Activated CD8-positive, alpha-beta memory T cell treated with anti-CD3 and anti-CD28 coated beads for 24 hours (primary cell): Measurements from ENCODE around the gene PCBP2.
A peak's percentile ranks its signal among the peaks of the same experiment; 100 is the strongest.
"Not testable (repeated sequence)": the region's sequence is repeated elsewhere in the genome, so short reads cannot be mapped to it uniquely, and the experiment has no call there.

Experiments used
- DNase-seq: peaks from one replicate; pipeline ENCODE4 v3.0.0-alpha.2; 2020

PCBP2 gene

GRCh38 chr12:53474077-53474476 lies 22.2 kb downstream of the PCBP2 start:
- no peak for DNase-seq

GRCh38 chr12:53474819-53475218 lies 22.9 kb downstream of the PCBP2 start:
- DNase-seq: no peak

DNA sequence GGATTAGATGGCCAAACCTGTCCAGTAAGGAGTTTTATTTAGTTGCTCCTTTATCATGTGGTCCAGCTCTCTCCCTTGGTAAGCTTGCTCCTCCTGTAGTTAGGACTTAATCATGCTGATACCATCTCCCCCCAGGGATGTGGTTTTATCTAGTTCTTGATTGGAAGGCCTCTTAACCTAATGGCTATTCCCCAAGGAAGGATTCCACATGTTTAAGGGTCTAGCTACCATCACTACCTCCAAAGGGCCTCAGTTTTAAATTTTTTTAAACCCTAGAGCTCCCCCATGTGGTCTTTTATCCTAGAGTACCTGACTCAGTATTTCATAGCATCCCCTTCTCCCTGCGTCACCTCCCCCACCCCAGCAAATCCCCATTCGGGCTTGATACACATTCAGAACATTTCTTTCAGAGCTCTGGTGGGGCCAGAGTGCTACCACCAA lies 24.9 kb downstream of the PCBP2 start:
- no peak for DNase-seq

DNA sequence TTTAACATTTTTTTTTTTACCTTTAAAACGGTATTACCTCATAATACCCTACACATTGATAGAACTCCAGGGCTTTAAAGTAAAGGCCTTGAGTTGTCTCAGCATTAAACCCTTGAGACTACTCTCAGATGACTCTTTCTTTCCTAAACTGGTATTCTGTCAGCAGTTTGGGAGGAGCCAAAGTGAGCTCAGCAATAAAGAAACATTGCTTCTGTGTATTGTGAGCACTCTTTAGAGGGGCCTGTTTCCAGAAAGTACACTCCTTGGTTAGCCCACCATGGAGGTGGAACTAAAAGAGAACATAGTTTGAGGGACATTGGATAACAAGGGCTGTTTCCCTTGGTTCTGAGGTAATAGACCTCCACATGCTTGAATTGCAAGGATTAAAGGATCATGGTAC lies 27.0 kb downstream of the PCBP2 start:
- DNase-seq: no peak

- DNase-seq: no peak
These were observed 27.4 kb downstream of the PCBP2 start for GRCh38 chr12:53479331-53479730.

- DNase-seq: no peak
These were observed 28.9 kb downstream of the PCBP2 start for GRCh38 chr12:53480491-53481442.

- not testable (repeated sequence) for DNase-seq
These were observed 29.6 kb downstream of the PCBP2 start for GRCh38 chr12:53481458-53481857.

- DNase-seq: no peak
These were observed 30.2 kb downstream of the PCBP2 start for GRCh38 chr12:53481939-53482586.

GRCh38 chr12:53482626-53483168 lies 30.8 kb downstream of the PCBP2 start:
- DNase-seq: no peak

GRCh38 chr12:53483225-53483978 lies 31.5 kb downstream of the PCBP2 start:
- no peak for DNase-seq

DNA sequence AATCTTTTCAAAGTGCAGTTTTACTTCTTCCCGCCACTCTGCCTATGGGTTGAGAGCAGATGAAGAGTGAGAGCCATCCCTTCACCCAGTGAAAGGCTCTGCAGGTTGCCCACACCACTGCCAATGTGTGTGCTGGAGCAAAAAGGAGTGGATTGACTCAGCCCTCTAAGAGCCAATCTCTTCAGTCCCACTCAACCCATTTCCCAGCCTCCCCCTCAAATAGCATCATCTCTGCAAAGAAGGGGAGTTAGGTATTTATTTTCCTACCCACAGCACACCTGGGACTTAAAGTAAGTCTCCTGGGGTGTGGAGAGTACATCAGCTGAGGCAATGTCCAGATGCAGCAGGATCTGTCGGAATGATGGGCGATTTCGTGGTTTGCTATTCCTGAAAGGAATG lies 32.1 kb downstream of the PCBP2 start:
- DNase-seq: no peak

GRCh38 chr12:53484686-53485575 lies 33.0 kb downstream of the PCBP2 start:
- no peak for DNase-seq

DNA sequence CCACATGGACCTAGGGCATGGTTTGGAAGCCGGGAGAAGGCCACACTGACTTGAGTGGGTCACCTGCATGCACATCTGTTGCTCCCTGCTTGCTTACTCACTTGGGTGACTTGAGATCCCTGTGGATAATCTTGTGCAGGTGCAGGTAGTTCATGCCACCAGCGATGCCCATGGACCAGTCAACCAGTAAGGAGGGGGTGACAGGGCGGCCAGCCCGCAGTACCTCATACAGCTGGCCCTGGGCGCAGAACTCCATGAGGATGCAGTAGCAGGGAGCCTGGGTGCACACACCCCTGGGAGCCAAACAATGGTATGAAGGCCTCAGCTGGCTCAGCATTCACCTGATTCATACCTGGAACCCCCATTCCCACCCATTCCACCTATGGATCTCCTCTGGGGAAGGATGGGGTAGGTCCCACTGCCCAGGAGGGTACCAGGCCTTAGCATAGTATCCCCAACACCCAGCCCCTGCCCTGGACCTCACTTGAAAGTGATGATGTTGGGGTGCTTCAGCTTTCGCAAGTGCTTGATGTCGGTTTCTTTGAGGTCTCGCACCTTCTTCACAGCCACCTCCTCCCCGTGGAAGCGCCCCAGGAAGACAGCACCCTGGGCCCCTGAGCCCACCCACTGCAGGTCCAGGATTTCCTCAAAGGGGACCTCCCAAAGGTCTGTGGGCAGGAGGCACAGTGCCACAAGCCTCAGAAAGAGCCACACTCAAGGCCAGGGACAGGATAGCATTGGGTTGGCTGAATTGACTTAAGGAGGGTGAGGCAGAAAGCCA lies 34.2 kb downstream of the PCBP2 start:
- no peak for DNase-seq

- no peak for DNase-seq
These were observed 35.0 kb downstream of the PCBP2 start for GRCh38 chr12:53486736-53487487.

DNA sequence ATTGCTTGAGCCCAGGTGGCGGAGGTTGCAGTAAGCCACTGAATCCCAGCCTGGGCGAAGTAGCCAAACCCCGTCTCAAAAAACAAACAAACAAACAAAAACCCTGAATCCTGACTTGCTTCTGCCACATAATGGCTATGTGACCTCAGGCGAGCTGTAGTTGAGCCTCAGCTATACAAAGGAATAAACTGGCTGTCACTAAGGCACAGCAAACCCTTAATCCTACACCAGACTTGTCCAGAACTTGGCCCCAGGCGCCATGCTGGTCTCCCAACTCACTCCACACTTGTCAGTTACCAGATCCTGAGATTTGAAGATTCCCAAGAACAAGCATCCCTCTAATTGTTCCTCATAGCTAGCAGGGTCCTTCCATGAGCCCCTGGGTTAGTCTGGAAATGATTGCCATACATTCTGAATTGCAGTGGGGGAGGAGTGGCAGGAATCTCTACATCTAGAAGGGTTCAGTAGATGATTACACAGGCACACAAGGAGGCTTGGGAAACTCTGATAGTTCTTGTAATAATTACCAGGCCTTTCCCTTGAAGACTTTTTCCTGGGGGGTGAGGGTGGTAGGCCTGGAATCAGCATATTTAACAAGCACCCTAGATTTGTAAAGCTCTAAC lies 37.5 kb downstream of the PCBP2 start:
- no peak for DNase-seq

DNA sequence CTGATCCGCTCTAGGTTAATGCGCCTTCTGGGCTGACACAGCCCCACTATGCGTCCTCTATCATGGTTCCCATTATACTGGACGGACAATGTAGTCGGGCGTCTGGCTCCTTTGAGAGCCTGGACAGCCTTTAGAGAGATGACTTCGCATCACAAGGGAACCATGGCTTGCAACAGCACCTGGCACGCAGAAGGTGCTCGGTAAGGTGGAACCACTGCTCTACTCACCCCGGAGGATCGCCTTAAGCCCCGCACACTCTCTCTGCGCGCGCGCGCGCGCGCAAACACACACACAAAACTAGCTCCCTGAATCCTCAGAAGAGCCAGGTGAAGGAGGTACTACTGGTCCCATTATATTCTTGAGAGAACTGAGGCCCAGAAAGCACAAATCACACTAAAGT lies 40.3 kb downstream of the PCBP2 start:
- DNase-seq: no peak

- peak; percentile 93 for DNase-seq
These were observed 41.1 kb downstream of the PCBP2 start for GRCh38 chr12:53492830-53493609.

- no peak for DNase-seq
These were observed 41.9 kb downstream of the PCBP2 start for GRCh38 chr12:53493610-53494391.
